IPS-18c (cell line): Measurements from ENCODE around the gene POTEG.
"Not testable (repeated sequence)": the region's sequence is repeated elsewhere in the genome, so short reads cannot be mapped to it uniquely, and the experiment has no call there.

ENCODE experiments used
- H3K4me3 ChIP-seq: 2 replicates; pipeline ENCODE4 v1.7.0; 2013; ENCODE audit warnings: low read depth, mild to moderate bottlenecking, low read length, moderate library complexity; ENCODE audit not compliant: insufficient read depth
- H3K9me3 ChIP-seq: one replicate; pipeline ENCODE4 v1.6.1; 2013; ENCODE audit warnings: mild to moderate bottlenecking, low read length, moderate library complexity; ENCODE audit not compliant: control insufficient read depth, insufficient read depth

The POTEG gene

DNA sequence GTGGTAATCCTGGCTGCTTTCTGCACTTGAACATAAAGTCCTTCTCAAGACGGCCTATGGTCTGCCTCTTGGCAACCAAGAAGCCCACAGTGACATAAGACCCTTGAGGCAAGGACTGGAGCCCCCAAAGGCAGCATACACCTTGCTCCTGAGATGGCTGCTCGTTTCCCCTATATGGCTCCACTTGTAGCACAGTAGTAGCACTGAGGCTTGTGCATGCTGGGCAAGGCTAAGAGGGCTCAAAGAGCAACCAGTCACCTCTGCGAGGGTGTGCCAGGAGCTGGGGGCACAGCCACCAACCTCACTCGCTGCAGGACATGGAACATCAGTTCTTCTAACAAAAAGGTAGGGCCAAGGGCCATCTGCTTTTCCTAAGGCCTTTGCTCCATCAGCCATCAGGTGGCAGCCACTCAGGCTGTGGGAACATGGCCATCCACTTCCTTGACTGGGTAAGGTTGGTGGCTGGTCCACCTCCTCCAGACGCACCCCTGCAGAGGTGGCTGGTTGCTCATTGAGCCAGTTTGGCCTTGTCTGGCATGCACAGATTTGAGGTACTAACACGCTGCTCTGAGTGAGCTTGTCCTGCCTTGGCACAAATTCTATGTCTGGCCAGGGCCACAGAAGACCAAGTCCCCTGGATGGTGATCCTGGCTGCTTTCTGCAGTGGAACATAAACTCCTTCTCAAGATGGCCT, 49.9 kb downstream of the POTEG start:
- H3K4me3 ChIP-seq, H3K9me3 ChIP-seq: not testable (repeated sequence)

DNA sequence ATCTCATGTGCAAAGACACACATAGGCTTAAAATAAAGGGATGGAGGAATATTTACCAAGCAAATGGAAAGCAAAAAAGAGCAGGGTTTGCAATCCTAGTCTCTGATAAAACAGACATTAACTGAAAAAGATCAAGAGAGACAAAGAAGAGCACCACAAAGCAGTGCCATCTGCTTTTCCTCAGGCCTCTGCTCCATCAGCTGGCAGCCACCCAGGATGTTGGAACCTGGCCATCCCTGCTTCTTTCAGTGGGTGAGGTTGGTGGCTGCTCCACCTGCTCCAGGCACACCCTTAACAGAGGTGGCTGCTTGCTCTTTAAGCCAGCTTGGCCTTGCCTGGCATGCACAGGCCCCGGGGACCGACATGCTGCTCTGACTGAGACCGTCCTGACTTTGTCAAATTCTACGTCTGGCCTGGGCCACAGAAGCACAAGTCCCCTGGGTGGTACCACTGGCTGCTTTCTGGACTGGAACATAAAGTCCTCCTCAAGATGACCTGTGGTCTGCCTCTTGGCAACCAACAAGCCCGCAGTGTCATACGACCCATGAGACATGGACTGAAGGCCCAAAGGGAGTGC, 51.0 kb downstream of the POTEG start:
- H3K4me3 ChIP-seq, H3K9me3 ChIP-seq: not testable (repeated sequence)

DNA sequence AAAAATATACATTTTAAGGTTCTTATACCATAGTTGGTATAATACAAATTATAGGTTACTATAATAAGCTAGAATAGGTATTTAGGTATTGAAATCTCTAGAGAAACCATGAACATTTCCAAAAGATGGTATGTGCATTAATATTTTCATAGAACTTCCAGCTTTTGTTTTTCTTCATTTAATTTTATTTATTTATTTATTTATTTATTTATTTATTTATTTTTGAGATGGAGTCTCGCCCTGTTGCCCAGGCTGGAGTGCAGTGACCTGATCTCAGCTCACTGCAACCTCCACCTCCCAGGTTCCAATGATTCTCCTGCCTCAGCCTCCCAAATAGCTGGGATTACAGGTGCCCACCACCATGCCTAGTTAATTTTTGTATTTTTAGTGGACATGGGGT, 54.0 kb downstream of the POTEG start:
- not testable (repeated sequence) for H3K4me3 ChIP-seq, H3K9me3 ChIP-seq

DNA sequence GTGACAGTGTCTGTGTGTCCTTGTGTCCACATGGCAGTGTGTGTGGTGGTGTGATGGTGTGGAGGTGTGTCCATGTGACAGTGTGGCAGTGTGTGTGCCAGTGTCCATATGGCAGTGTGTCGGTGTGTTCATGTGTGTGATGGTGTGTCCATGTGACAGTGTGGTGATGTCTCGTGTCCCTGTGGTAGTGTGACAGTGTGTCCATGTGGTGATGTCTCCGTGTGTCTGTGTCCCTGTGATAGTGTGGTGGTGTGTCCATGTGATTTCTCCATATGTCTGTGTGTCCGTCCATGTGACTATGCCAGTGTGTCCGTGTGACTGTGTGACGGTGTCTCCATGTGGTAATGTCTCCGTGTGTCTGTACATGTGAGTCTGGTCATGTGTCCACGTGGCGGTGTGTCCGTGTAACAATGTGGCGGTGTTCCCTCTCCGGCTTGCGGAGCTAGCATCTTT, 59.7 kb downstream of the POTEG start:
- not testable (repeated sequence) for H3K4me3 ChIP-seq, H3K9me3 ChIP-seq

DNA sequence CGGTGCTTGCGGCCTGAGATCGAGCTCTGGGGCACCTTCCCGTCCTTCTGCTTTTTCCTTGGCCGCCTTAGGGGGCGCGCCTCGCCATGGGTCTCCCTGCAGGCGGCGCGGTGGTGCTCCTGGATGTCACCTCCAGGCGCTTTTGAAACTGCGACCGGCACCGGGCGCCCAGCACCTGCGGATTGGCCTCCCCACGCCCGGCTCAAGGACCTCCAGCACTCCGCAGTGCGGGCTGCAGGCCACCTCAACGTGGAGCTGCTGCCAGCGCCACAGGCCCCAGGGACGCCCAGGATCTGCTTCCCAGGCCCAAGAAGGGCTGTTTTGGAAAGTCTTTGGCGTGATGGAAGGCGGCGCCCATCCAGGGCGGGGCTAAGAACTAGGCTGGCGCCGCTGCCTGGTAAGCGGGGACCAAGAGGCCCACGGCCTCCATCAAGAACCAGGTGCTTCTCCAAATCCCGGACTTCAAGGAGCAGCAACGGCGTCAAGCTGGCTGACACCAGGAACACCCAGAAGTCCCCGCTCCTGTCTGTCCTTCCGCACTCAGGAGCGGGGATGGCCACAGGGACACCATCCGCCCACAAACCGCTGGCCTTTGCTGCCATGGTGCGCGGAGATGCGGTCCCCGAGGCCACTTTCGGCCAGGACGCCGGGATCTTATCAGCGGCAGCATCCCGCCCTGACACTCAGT, 61.2 kb downstream of the POTEG start:
- H3K9me3 ChIP-seq = not testable (repeated sequence)

DNA sequence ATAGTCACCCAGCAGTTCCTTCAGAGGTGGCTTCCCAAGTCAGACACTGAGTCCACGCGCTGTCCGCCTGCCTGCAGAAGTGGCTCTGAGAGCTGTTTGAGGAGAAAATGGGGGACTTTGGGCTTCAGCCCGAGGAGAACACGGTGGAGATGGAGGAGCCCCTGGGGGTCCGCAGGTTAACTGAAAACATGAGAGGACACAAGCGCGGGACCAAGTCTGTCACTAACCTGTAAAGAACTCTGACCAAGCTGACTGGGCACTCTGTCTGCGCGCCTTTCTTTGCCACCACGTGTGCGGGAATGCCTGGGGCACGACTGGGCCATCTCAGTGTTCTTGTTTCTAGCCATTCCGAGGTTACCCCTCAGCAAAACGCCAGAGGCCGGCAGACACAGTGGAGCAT, 62.4 kb downstream of the POTEG start:
- not testable (repeated sequence) for H3K4me3 ChIP-seq, H3K9me3 ChIP-seq

More for the DNA sequence above, 61.2 kb downstream of the POTEG start:
- H3K4me3 ChIP-seq = not testable (repeated sequence)

DNA sequence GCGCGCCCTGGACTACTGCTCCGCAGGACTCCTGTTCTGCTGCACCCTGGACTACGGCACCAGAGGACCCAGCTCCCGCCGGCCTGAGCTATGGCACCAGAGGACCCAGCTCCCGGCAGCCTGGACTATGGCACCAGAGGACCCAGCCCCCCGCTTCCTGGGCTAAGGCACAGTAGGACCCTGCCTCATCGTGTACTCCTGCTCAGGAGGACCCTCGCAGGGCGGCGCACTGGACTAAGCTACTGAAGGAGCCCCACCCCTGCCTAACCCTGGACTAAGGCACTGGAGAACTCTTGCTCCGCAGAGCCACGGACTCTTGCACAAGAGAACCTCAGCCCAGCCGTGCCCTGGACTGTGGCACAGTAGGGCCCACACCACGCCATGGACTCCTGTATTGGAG, 71.3 kb downstream of the POTEG start:
- not testable (repeated sequence) for H3K9me3 ChIP-seq, H3K4me3 ChIP-seq

DNA sequence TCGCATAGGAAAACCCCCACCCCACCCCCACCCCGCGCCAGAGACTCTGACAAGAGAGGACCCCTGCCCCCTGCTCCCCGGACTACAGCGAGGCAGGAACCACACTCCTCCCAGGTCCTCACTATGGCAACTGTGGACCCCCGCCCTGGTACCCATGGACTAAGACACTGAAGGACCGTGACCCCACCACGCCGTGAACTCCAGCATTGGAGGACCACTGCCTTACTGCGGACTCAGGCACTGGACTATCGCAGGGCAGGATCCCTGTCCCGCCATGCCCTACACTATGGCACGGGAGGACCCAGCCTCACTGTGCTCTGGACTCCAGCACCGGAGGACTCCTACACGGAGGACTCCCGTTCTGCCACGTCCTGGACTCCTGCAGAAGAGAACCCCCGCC, 71.8 kb downstream of the POTEG start:
- H3K4me3 ChIP-seq, H3K9me3 ChIP-seq: not testable (repeated sequence)

DNA sequence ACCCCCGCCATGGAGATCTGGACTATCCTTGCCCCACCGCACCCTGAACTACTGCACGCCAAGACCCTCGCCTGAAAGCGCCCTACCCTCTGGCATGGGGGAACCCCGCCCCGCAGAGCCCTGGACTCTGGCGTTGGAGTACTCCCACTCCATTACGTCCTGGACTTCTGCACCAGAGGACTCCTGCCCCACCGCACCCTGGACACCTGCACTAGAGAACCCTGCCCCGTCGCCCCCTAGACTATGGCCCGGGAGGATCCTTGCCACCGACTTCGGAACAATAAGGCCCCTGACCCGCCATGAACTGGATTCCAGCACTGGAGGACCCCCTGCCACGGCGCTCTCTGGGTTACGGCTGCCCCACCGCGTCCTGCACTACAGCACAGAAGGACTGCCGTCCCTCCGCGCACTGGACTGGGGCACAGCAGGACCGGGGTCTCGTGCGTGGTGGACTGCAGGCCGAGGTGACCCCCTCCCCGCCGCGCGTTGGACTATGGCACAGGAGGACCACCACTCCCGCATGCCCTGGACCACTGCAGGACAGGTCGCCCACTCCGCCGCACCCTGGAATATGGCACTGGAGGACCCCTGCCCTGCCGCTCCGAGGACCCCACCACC, 72.4 kb downstream of the POTEG start:
- H3K9me3 ChIP-seq = not testable (repeated sequence)

DNA sequence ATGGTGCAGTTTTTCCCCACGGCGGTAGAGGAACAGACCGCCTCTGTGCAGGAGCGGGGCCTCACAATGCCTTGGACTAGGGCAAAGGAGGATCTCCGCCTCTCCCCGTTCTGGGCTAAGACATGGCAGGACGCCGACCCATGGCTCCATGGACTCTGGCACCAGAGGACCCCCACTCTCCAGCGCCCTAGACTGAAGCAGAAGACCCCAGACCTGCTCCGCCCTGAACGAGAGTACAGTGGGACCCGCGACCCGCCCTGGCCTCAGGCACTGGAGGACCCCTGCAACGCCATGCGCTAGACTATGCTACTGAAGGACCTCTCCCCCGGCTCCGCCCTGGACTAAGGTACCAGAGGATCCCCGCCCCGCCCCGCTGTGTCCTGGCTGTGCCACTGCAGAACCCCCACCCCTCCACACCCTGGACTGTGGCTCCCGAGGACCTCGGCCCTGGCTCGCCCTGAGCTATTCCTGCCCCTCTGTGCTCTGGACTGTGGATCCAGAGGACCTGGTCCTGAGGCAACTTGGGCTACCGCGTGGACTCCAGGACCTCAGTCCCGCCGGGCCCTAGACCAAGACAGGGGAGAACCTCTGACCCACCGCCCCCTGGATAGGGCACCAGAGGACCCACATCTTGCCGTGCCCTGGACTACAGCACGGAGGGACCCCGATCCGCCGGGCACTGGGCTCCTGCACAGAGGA, 73.1 kb downstream of the POTEG start:
- H3K9me3 ChIP-seq, H3K4me3 ChIP-seq: not testable (repeated sequence)

More for the DNA sequence above, 72.4 kb downstream of the POTEG start:
- H3K4me3 ChIP-seq = not testable (repeated sequence)
